Motor neuron (in vitro differentiated cells): ENCODE data around the gene DISC1. TPM values are rescaled to one million over a fixed set of nuclear protein-coding genes. Genes with fewer than 3 reads are reported as not detected.
A peak's percentile ranks its signal among the peaks of the same experiment; 100 is the strongest.
"Not testable (repeated sequence)": the region's sequence is repeated elsewhere in the genome, so short reads cannot be mapped to it uniquely, and the experiment has no call there.

ENCODE experiments used
- ATAC-seq, 8 experiments: fragments of 200-7000 bp; cut with Tn5 transposase; replicated peaks in 6 of 8; 2 replicates each; pipeline ENCODE4 v1.8.0; 2021; ENCODE audit warnings: mild to moderate bottlenecking in 8 of 8, moderate library complexity in 8 of 8
- H3K27ac ChIP-seq, 2 donors: fragments of 250-450 bp; sonication (Bioruptor Pico); 2 replicates each; pipeline ENCODE4 v1.9.0; 2021; ENCODE audit warnings: antibody characterized with exemption in 2 of 2, mild to moderate bottlenecking in 2 of 2, moderate library complexity in 1 of 2
- H3K4me1 ChIP-seq, 2 donors: fragments of 250-450 bp; sonication (Bioruptor Pico); replicated peaks in 1 of 2; 2 replicates each; pipeline ENCODE4 v1.6.1; 2021; ENCODE audit warnings: antibody characterized with exemption in 2 of 2, mild to moderate bottlenecking in 2 of 2, moderate library complexity in 1 of 2
- H3K4me3 ChIP-seq, 5 donors: fragments of 250-450 bp; sonication (Bioruptor Pico); 2 replicates each; pipeline ENCODE4 v1.9.0; 2021; ENCODE audit warnings: antibody characterized with exemption in 5 of 5, mild to moderate bottlenecking in 5 of 5, moderate library complexity in 4 of 5
- WGBS, 10 experiments: fragments of 450-650 bp; shearing (Covaris generic); methylation state at CpG; one replicate each; pipeline ENCODE4 v1.0.0; 2022; 5-methylcytosine and 5-hydroxymethylcytosine counted together
- in situ Hi-C, 9 experiments: fragments of 400-800 bp; cut with MboI; loops; one replicate each; pipeline ENCODE4 v1.15.0; 2021; ENCODE audit warnings: low sequenced_read_pairs in 9 of 9, low pct_unique_long_range_greater_than_20kb in 2 of 9; ENCODE audit not compliant: unreplicated experiment in 9 of 9
- total RNA-seq, 8 experiments: library from RNA; unstranded; fragments of 300-600 nt; gene quantifications; 2 replicates each; pipeline versions ENCODE4 v1.2.3 to v1.2.4, GENCODE V29; 2022

Gene DISC1
- total RNA-seq, 8 experiments from 2014 or later: 1.2 to 13.5 (median 3.7) TPM

DNA sequence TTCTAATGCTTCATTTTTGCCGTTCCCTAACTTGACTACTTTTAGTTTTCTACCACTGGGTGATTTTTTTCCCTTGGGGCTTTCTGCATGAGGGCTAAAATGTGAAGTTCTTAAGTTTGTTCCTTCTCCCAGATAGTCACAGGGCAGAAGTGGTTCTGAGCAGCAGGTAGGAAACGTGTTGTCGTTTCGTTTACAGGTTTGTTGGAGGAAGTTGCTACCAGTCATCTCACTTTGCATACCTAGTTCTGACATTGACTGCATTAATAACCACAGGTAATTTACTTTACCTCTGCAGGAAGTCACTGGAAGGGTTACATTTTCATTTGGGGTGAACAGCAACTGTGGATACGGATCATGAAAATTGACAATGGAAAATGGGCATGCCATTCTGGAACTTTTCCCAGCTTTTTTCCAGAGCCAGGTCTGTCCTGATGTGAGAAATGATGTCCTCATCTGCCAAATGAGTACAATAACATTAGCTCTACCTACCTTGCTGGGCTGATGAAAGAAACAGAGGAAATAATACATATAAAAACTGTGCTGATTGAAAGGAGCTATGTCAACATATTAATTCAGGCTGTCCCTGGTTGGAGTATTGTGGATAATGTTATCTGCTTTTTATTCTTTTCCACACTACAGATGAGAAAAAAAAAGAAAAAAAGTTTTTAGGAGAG lies 94.2 kb downstream of the DISC1 start:
- no peak for ATAC-seq
- WGBS, 10 experiments: 80 to 100% (median 92%) methylated on average over 1 to 5 of the region's 5 CpGs; no CpG with 5 or more reads in 1 of the 10 experiments
- in situ Hi-C loops: no loop called here
- Histone ChIP-seq H3K4me3 (no peak overlapping the region), H3K27ac (no peak overlapping the region), H3K4me1 (no peaks in the 10 kb centered on the region)

DNA sequence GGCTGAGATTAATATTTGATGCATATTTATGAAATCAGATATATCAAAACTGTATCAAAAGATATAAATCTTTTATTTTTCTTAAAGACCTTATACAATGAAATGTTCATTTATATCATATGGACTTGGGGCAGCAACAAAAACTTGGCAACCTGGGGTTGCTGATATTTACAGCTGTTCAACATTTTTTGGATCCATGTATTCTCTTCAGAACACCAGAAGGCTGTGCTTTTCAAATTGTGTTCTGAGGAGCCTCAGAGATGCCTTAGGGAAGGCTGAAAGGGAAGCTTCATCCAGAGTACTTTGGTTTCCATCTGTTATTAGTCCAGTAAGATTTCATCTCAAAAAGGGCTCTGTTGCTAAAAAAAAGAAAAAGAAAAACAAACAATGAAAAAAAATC lies 94.8 kb downstream of the DISC1 start:
- in situ Hi-C loops: no loop called here
- Histone ChIP-seq H3K4me3 (no peak overlapping the region), H3K27ac (no peak overlapping the region), H3K4me1 (no peaks in the 10 kb centered on the region)
- ATAC-seq: no peak

DNA sequence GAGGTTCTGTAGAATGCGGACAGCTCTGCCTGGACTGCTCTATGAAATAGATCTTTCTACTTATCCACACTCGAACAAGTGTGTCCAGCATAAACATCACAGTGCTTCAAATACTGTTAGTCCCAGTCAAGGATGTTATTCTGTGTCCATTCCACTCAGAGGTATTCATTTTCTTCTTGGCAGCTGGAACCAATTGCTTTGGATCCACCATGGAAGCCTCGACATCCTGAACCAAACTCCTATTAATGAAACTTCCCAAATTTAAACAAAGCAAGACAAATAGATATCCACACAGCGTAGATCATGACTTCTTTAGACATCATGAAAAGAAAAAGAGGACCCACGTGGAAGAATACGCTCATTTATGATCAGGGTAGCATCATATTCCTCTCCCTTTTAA lies 95.8 kb downstream of the DISC1 start:
- 60 to 95% (median 85%) methylated on average over 1 to 6 of the region's 6 CpGs for WGBS, 10 experiments
- Histone ChIP-seq H3K4me1 (no peaks in the 10 kb centered on the region), H3K27ac (no peak overlapping the region), H3K4me3 (no peak overlapping the region)
- in situ Hi-C loops: no loop called here
- no peak for ATAC-seq

DNA sequence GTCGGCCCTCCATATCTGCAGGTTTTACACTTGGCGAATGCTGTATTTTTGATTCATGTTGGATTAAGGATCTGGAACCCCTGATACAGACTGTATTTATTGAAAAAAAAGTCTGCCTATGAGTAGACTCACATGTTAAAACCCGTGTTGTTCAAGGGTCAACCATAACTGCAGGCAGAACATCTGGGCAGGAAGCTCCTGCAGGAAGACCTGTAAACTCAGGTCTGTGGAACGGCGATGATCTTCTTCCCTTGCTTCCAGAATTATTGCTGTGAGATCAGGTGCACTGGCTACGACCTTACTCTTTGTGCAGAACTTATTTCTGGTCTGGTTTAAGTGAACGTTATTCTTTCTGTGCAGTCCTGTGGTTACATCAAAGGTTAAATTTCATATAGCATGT lies 96.6 kb downstream of the DISC1 start:
- Histone ChIP-seq H3K4me3 (no peak overlapping the region), H3K27ac (no peak overlapping the region), H3K4me1 (no peaks in the 10 kb centered on the region)
- WGBS, 10 experiments: 50 to 93% (median 81%) methylated on average over 1 to 7 of the region's 7 CpGs; no CpG with 5 or more reads in 1 of the 10 experiments
- no peak for ATAC-seq
- in situ Hi-C loops: no loop called here

- in situ Hi-C loops: no loop called here
These were observed 97.5 kb downstream of the DISC1 start for GRCh38 chr1:231724041-231724440.

DNA sequence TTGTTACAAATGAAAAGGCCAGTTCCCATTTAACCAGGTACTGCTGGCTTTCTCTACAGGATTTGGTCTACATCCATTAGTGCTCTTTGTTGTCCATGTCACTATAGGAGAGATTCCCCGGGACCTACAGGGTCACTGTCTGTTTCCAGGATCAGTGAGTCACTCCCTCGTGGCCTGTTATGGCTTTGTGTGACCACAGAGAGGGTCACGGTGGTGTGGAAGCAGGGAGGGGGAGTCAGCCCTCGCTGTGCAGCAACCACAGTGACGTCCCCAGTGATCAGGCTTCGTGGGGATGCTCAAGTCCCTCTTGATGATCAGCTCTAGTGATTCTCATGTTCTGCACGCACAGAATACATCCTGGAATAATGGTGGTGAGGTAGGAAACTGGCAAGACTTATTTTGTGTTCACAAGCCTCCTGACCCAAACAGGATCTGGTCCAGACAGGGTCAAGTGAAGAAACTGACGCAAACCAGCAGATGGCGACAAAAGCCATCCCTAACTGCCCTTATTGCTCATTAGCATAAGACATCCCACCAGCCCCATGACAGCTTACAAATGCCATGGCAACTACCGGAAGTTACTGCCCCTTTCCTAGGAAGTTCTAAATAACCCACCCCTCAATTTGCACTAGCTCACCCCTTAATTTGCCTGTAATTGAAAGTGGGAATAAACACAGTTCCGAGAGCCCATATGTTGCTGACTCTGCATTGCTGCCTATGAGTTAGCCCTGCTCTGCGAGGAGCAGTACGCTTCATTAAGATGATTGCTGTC lies 98.5 kb downstream of the DISC1 start:
- WGBS, 10 experiments: 68 to 100% (median 84%) methylated on average over 1 to 12 of the region's 13 CpGs; no CpG with 5 or more reads in 1 of the 10 experiments
- peak in 7 of 8 experiments; percentile 35 to 85 (median 66) for ATAC-seq
- in situ Hi-C loops: no loop called here

More at GRCh38 chr1:231724041-231724440, 97.5 kb downstream of the DISC1 start:
- no peaks in the 10 kb centered on the region for H3K4me1 ChIP-seq
- 50 to 100% (median 89%) methylated on average over 1 to 5 of the region's 5 CpGs; no CpG with 5 or more reads in 3 of the 10 experiments for WGBS, 10 experiments
- H3K4me3 ChIP-seq: no peak overlapping the region
- ATAC-seq: no peak
- H3K27ac ChIP-seq: no peak overlapping the region

GRCh38 chr1:231727171-231727570 lies 100.6 kb downstream of the DISC1 start:
- Histone ChIP-seq H3K4me3 (no peak overlapping the region), H3K4me1 (no peaks in the 10 kb centered on the region), H3K27ac (no peak overlapping the region)
- 22 to 84% (median 50%) methylated on average over 1 to 2 of the region's 2 CpGs; no CpG with 5 or more reads in 1 of the 10 experiments for WGBS, 10 experiments
- in situ Hi-C loops: no loop called here
- ATAC-seq: peak in 3 of 8 experiments; percentile 42 to 76 (median 49)

More for the DNA sequence above, 98.5 kb downstream of the DISC1 start:
- Histone ChIP-seq H3K4me1 (no peaks in the 10 kb centered on the region), H3K4me3 (no peak overlapping the region), H3K27ac (no peak overlapping the region)

DNA sequence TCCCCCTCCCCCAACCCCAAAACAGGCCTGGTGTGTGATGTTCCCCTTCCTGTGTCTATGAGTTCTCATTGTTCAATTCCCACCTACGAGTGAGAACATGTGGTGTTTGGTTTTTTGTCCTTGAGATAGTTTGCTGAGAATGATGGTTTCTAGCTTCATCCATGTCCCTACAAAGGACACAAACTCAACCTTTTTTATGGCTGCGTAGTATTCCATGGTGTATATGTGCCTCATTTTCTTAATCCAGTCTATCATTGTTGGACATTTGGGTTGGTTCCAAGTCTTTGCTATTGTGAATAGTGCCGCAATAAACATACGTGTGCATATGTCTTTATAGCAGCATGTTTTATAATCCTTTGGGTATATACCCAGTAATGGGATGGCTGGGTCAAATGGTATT lies 102.4 kb downstream of the DISC1 start:
- ATAC-seq, H3K4me1 ChIP-seq, H3K4me3 ChIP-seq, H3K27ac ChIP-seq, in situ Hi-C loops: not testable (repeated sequence)
- 100% methylated on average over 1 to 3 of the region's 4 CpGs; no CpG with 5 or more reads in 8 of the 10 experiments for WGBS, 10 experiments

GRCh38 chr1:231729544-231729943 lies 103.0 kb downstream of the DISC1 start:
- ATAC-seq: no peak
- 0 to 100% (median 8%) methylated on average over 1 of the region's 1 CpG; no CpG with 5 or more reads in 1 of the 10 experiments for WGBS, 10 experiments
- H3K4me3 ChIP-seq: no peak overlapping the region
- no peak overlapping the region for H3K27ac ChIP-seq
- in situ Hi-C loops: no loop called here
- no peaks in the 10 kb centered on the region for H3K4me1 ChIP-seq

DNA sequence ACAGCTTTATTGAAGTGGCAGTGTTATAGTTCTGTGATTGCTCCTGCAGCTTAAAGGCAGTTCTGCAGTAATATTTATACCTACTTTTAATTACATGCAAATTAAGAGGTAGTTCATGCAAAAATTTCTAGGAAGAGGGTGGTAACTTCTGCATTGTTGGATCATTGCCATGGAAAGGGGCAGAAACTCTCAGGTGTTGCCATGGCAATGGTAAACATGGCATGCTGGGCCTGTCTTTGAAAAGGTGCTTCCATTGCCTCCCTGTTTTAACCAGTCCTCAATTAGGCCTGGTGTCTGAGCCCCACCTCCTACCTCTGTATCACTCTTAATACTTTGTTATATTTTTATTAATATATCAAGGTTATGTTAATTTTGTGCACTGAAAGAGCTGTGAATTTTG lies 104.7 kb downstream of the DISC1 start:
- ATAC-seq: peak in 3 of 8 experiments; percentile 51 to 73 (median 64)
- H3K4me1 ChIP-seq: peaks cover 0 to 4% of the 10 kb centered on the region in 2 donors
- no peak overlapping the region for H3K27ac ChIP-seq
- H3K4me3 ChIP-seq: no peak overlapping the region
- in situ Hi-C loops: no loop called here

- ATAC-seq: no peak
- Histone ChIP-seq H3K27ac (no peak overlapping the region), H3K4me1 (peaks cover 0 to 4% of the 10 kb centered on the region in 2 donors), H3K4me3 (no peak overlapping the region)
- in situ Hi-C loops: no loop called here
These were observed 106.5 kb downstream of the DISC1 start for GRCh38 chr1:231733063-231733462.

GRCh38 chr1:231733672-231734071 lies 107.1 kb downstream of the DISC1 start:
- ATAC-seq: no peak
- in situ Hi-C loops: no loop called here
- WGBS, 10 experiments: 20 to 81% (median 54%) methylated on average over 1 to 3 of the region's 3 CpGs; no CpG with 5 or more reads in 2 of the 10 experiments

GRCh38 chr1:231734417-231734816 lies 107.8 kb downstream of the DISC1 start:
- 90 to 100% (median 97%) methylated on average over 2 to 4 of the region's 4 CpGs; no CpG with 5 or more reads in 3 of the 10 experiments for WGBS, 10 experiments
- no peak overlapping the region for H3K27ac ChIP-seq
- no peak overlapping the region for H3K4me3 ChIP-seq
- in situ Hi-C loops: no loop called here
- H3K4me1 ChIP-seq: peaks cover 0 to 4% of the 10 kb centered on the region in 2 donors
- ATAC-seq: no peak

More at GRCh38 chr1:231733672-231734071, 107.1 kb downstream of the DISC1 start:
- Histone ChIP-seq H3K4me3 (no peak overlapping the region), H3K27ac (no peak overlapping the region), H3K4me1 (peaks cover 0 to 4% of the 10 kb centered on the region in 2 donors)
